Body of pancreas (tissue), 4 donors: ENCODE data around the gene EOLA1. TPM values are rescaled to one million over a fixed set of nuclear protein-coding genes. Genes with fewer than 3 reads are reported as not detected.
A peak's percentile ranks its signal among the peaks of the same experiment; 100 is the strongest.

Experiments
- ATAC-seq: fragments of 150-250 bp; one replicate; pipeline ENCODE4 v1.9.1; 2016
- DNase-seq, 4 donors: peaks; one replicate each; pipeline ENCODE4 v3.0.0-alpha.2; 2019
- H3K27ac ChIP-seq, 4 donors: fragments of 200-600 bp; sonication (generic); 1 replicate in 3 of 4; 2 replicates in 1 of 4; pipeline versions ENCODE4 v1.5.1 to v1.6.1; 2016 to 2019; ENCODE audit warnings: mild to moderate bottlenecking in 1 of 4, mixed read lengths in 1 of 4, moderate library complexity in 1 of 4
- H3K27me3 ChIP-seq, 2 donors: fragments of 200-600 bp; sonication (generic); one replicate each; pipeline ENCODE4 v1.6.0; 2016; ENCODE audit warnings: mild to moderate bottlenecking in 1 of 2
- H3K36me3 ChIP-seq, 2 donors: fragments of 200-600 bp; sonication (generic); replicated peaks in 1 of 2; 2 replicates each; pipeline ENCODE4 v1.5.1; 2016; ENCODE audit warnings: low read depth in 2 of 2; ENCODE audit not compliant: insufficient read depth in 1 of 2
- H3K4me1 ChIP-seq: fragments of 200-600 bp; sonication (generic); one replicate; pipeline ENCODE4 v1.6.0; 2016
- H3K4me3 ChIP-seq, 2 donors: fragments of 200-600 bp; sonication (generic); 1 replicate in 1 of 2; 2 replicates in 1 of 2; pipeline ENCODE4 v1.5.1; 2016 to 2019
- H3K9me3 ChIP-seq, 3 donors: fragments of 200-600 bp; sonication (generic); 1 replicate in 2 of 3; 2 replicates in 1 of 3; pipeline ENCODE4 v1.5.1; 2016
- POLR2A ChIP-seq, 3 donors: fragments of 450-650 bp; IDR thresholded peaks; one replicate each; pipeline ENCODE4 v1.6.1; 2016; ENCODE audit warnings: antibody characterized with exemption in 3 of 3, mild to moderate bottlenecking in 2 of 3
- WGBS, 2 donors: methylation state at CpG; one replicate each; pipeline ENCODE4 v1.1.5; 2017; 5-methylcytosine and 5-hydroxymethylcytosine counted together
- intact Hi-C: fragments of 100-400 bp; cut with DNase I; formaldehyde crosslinking; loops from one replicate; pipeline ENCODE4 v1.15.1; 2023
- total RNA-seq, 2 donors: library from RNA; depleted of rRNA; stranded (reverse); fragments of >200 nt; gene quantifications; one replicate each; pipeline ENCODE4 v1.1.0, GENCODE V29; 2016
- TF ChIP-seq, protein P1 (sequence below), 7 experiments: fragments of 450-650 bp in 4 of 7; fragments of 200-600 bp in 3 of 7; sonication (generic) in 3 of 7; IDR thresholded peaks; one replicate each; pipeline ENCODE4 v1.5.1; 2016 to 2019; ENCODE audit warnings: antibody characterized with exemption in 7 of 7

The EOLA1 gene
- total RNA-seq, 2 donors from 2014 or later, result 7.8 to 8.2 TPM

DNA sequence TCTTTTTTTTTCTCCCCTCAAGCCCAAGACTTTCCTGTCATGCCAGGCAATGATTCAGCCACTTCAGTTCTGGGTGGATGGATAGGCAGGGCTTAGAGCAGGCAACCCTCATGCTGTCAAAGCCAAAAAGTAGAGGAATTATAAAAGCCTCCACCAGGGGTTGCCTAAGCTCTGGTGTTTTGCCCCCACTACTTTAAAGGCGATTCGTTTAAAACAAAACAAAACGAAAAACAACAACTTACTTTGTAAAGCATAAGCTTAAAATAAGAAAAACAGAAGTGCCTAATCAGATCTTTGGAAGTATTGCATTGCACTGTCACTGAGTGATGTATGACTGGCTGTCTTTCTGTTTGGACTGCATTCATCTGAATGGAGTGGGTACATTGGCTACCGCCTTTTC is 30.4 kb upstream of the EOLA1 start:
- peaks cover 10% of the 10 kb centered on the region for H3K4me1 ChIP-seq
- intact Hi-C loops, result no loop called here
- no peaks in the 10 kb centered on the region for H3K36me3 ChIP-seq
- WGBS, 2 donors, result 25 to 27% methylated on average over 4 of the region's 4 CpGs
- no peak overlapping the region for H3K4me3 ChIP-seq
- H3K9me3 ChIP-seq, result no peaks in the 10 kb centered on the region
- TF ChIP-seq, protein P1, sequence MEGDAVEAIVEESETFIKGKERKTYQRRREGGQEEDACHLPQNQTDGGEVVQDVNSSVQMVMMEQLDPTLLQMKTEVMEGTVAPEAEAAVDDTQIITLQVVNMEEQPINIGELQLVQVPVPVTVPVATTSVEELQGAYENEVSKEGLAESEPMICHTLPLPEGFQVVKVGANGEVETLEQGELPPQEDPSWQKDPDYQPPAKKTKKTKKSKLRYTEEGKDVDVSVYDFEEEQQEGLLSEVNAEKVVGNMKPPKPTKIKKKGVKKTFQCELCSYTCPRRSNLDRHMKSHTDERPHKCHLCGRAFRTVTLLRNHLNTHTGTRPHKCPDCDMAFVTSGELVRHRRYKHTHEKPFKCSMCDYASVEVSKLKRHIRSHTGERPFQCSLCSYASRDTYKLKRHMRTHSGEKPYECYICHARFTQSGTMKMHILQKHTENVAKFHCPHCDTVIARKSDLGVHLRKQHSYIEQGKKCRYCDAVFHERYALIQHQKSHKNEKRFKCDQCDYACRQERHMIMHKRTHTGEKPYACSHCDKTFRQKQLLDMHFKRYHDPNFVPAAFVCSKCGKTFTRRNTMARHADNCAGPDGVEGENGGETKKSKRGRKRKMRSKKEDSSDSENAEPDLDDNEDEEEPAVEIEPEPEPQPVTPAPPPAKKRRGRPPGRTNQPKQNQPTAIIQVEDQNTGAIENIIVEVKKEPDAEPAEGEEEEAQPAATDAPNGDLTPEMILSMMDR (IDR thresholded peaks at IDR 0.05), result no peak
- no peak for TF ChIP-seq POLR2A (IDR thresholded peaks at IDR 0.05)
- no peak overlapping the region for H3K27ac ChIP-seq
- no peaks in the 10 kb centered on the region for H3K27me3 ChIP-seq
- DNase-seq, result no peak
- no peak for ATAC-seq

DNA sequence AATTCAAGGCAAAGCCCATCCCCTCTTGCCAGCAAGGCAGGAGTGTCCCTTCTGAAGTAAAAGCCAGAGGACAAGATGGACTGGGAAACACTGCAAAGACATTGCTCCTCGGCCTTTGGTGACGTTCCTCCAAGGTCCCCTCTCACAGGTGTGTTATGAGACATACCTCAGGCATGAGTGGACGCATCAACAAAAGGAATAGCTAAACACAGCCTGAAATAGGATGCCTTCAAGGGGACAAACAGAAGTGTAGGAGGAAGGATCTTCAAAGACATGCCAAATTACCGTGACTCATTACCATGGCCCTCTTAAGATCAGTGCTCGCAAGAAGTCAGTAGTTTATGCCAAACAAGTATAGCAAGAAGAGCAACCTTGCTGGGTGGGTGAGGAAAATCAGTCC is 29.7 kb upstream of the EOLA1 start:
- Histone ChIP-seq H3K27ac (no peak overlapping the region), H3K9me3 (no peaks in the 10 kb centered on the region), H3K36me3 (no peaks in the 10 kb centered on the region), H3K4me1 (peaks cover 5% of the 10 kb centered on the region), H3K4me3 (no peak overlapping the region), H3K27me3 (no peaks in the 10 kb centered on the region)
- 81 to 88% methylated on average over 3 to 5 of the region's 5 CpGs for WGBS, 2 donors
- TF ChIP-seq, protein P1 (IDR thresholded peaks at IDR 0.05), result no peak
- TF ChIP-seq POLR2A (IDR thresholded peaks at IDR 0.05), result no peak
- intact Hi-C loops, result no loop called here
- ATAC-seq (no peak), DNase-seq (no peak)

DNA sequence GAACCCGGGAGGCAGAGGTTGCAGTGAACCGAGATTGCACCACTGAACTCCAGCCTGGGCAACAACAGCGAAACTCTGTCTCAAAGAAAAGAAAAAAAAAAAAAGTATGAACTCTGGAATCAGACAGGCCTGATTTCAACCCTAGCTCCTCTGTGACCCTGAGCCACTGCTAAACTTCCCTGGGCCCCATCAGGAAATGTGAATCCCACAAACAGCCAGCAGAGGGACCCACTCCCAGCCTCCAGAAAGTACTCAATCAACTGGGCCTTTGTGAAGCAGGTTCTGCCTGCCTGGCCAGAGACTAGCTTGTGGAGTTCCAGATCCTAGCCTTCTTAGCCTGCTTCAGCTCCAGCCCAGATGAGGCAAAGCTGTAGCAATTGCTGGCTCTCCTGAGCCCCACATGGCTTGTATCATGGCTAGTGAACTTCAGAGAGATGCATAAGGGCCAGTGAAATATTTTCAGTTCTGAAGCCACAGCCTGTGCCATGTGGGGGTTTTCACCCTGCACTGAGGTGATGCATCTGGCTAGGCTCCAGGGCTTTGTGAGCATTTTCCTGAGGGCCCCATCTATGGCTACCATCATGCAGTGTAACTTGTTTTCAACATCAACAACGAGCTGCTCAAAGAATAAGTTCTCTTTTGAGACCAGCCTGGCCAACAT is 28.5 kb upstream of the EOLA1 start:
- DNase-seq (peak; percentile 68 to 77 (median 70)), ATAC-seq (peak; percentile 95)
- no peaks in the 10 kb centered on the region for H3K9me3 ChIP-seq
- H3K4me3 ChIP-seq, result no peak overlapping the region
- no peaks in the 10 kb centered on the region for H3K27me3 ChIP-seq
- H3K27ac ChIP-seq, result no peak overlapping the region
- intact Hi-C loops, result no loop called here
- H3K4me1 ChIP-seq, result peaks cover 5% of the 10 kb centered on the region
- TF ChIP-seq, protein P1 (IDR thresholded peaks at IDR 0.05), result peak; percentile 45 to 75 (median 63)
- TF ChIP-seq POLR2A (IDR thresholded peaks at IDR 0.05), result no peak
- H3K36me3 ChIP-seq, result no peaks in the 10 kb centered on the region
- WGBS, 2 donors, result 44 to 71% methylated on average over 3 to 4 of the region's 4 CpGs

DNA sequence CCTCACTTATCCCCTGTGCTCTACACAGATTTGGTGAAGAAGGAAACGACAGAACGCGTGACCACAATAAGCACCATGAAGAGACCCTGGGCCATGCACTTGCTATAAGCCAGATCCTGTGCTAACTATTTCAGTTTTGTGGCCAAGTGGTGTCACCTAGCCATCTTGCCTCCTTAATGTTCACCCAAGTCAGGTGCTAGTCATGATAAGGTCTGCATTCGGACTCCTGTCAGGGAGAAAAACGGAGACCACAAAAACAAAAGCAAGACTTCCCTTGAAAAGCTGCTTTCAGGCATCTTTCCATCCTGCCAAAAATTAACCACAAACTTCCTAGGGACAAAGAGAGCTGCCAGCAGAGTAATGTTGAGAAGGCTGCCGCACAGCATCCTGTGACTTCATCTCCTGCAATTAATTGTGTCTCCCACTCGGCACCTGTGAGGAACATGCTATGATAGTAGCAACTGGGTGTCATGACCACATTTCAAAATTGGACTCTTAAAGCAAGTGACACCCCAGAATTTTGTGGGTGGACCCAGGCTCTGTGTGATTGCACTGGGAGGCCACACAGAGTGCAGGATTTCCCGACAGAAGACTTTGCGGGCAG is 26.9 kb upstream of the EOLA1 start:
- peaks cover 5% of the 10 kb centered on the region for H3K4me1 ChIP-seq
- H3K9me3 ChIP-seq, result no peaks in the 10 kb centered on the region
- no peak for DNase-seq
- H3K36me3 ChIP-seq, result no peaks in the 10 kb centered on the region
- H3K27ac ChIP-seq, result no peak overlapping the region
- 70 to 87% methylated on average over 7 to 8 of the region's 9 CpGs for WGBS, 2 donors
- TF ChIP-seq POLR2A (IDR thresholded peaks at IDR 0.05), result no peak
- TF ChIP-seq, protein P1 (IDR thresholded peaks at IDR 0.05), result no peak
- H3K27me3 ChIP-seq, result no peaks in the 10 kb centered on the region
- H3K4me3 ChIP-seq, result no peak overlapping the region
- intact Hi-C loops, result no loop called here
- no peak for ATAC-seq
